GM18909 (cell line): Measurements from ENCODE around the gene IGSF9.
"Not testable (repeated sequence)": the region's sequence is repeated elsewhere in the genome, so short reads cannot be mapped to it uniquely, and the experiment has no call there.

ENCODE experiments used
- ATAC-seq: cut with Tn5 transposase; IDR thresholded peaks from one replicate; pipeline ENCODE4 v1.9.1; 2021; ENCODE audit warnings: mild to moderate bottlenecking; ENCODE audit not compliant: unreplicated experiment, poor library complexity

The IGSF9 gene

GRCh38 chr1:159908031-159908940 lies 37.1 kb downstream of the IGSF9 start:
- ATAC-seq, result no peak

- ATAC-seq, result no peak
Observed at GRCh38 chr1:159906960-159907359, 38.5 kb downstream of the IGSF9 start.

GRCh38 chr1:159904036-159904435 lies 41.4 kb downstream of the IGSF9 start:
- not testable (repeated sequence) for ATAC-seq

- ATAC-seq, result no peak
Observed at GRCh38 chr1:159902541-159902940, 42.9 kb downstream of the IGSF9 start.

GRCh38 chr1:159900755-159901360 lies 44.6 kb downstream of the IGSF9 start:
- ATAC-seq, result no peak

- no peak for ATAC-seq
Observed at GRCh38 chr1:159900086-159900680, 45.2 kb downstream of the IGSF9 start, which contains the start of gene CFAP45. TSS of gene CFAP45 (minus strand) at chr1:159900165. CDS start at chr1:159900098, 67 bp downstream.

GRCh38 chr1:159899634-159900033 lies 45.8 kb downstream of the IGSF9 start:
- not testable (repeated sequence) for ATAC-seq

- ATAC-seq, result no peak
Observed at GRCh38 chr1:159898527-159898926, 46.9 kb downstream of the IGSF9 start.

GRCh38 chr1:159897962-159898361 lies 47.5 kb downstream of the IGSF9 start:
- no peak for ATAC-seq

- ATAC-seq, result no peak
Observed at GRCh38 chr1:159896546-159896930, 48.9 kb downstream of the IGSF9 start.

- ATAC-seq, result no peak
Observed at GRCh38 chr1:159895836-159896545, 49.4 kb downstream of the IGSF9 start.

- ATAC-seq, result no peak
Observed at GRCh38 chr1:159895286-159895685, 50.1 kb downstream of the IGSF9 start.

- no peak for ATAC-seq
Observed at GRCh38 chr1:159892944-159893343, 52.5 kb downstream of the IGSF9 start.

GRCh38 chr1:159891275-159892157 lies 53.9 kb downstream of the IGSF9 start:
- ATAC-seq, result peak; percentile 81

- ATAC-seq, result no peak
Observed at GRCh38 chr1:159890390-159890789, 55.0 kb downstream of the IGSF9 start.

- peak; percentile 93 for ATAC-seq
Observed at GRCh38 chr1:159889821-159890252, 55.6 kb downstream of the IGSF9 start.

GRCh38 chr1:159889202-159889601 lies 56.2 kb downstream of the IGSF9 start:
- ATAC-seq, result peak; percentile 30

- ATAC-seq, result no peak
Observed at GRCh38 chr1:159884296-159884695, 61.1 kb downstream of the IGSF9 start.

GRCh38 chr1:159883134-159883533 lies 62.3 kb downstream of the IGSF9 start:
- ATAC-seq, result no peak

- no peak for ATAC-seq
Observed at GRCh38 chr1:159882527-159882862, 62.9 kb downstream of the IGSF9 start.
